ENCODE data around the gene C19orf85.

C19orf85 gene

DNA sequence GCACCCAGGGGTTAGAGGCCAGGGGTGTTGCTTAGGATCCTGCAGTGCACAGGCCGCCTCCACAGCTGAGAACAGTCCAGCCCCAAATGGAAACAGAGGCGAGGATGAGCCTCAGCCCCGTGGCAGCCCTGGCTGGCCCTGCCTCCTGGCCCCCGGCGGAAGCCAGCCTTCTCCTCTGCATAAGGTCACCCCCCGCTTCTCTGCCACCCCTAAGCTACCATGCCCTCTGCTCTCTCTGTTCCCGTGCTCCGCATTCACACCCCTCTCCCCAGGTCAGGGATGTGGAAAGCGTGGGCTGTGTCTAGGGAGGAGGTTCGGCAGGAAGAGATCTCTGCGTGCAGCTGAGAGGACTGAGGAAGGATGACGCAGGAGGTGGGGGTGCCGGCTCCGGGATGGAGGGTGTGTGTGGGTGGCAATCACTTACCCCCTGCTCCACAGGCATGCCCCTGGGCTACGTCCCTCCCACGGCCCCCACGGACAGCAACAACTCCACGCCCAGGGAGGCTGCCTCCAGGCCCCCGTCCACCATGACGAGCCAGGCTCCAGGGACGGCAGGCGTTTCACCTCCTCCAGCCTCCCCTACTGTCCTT lies 29.7 kb upstream of the C19orf85 start:
- peak; percentile 84 to 94 for DNase-seq (ENCODE audit: low read depth in 2 of 2)
- H3K4me3 ChIP-seq (replicated peaks in 1 of 2; ENCODE audit: low read depth in 2 of 2, low read length in 2 of 2) = peak overlapping the region; percentile 44 to 62
- TF ChIP-seq, protein P1, sequence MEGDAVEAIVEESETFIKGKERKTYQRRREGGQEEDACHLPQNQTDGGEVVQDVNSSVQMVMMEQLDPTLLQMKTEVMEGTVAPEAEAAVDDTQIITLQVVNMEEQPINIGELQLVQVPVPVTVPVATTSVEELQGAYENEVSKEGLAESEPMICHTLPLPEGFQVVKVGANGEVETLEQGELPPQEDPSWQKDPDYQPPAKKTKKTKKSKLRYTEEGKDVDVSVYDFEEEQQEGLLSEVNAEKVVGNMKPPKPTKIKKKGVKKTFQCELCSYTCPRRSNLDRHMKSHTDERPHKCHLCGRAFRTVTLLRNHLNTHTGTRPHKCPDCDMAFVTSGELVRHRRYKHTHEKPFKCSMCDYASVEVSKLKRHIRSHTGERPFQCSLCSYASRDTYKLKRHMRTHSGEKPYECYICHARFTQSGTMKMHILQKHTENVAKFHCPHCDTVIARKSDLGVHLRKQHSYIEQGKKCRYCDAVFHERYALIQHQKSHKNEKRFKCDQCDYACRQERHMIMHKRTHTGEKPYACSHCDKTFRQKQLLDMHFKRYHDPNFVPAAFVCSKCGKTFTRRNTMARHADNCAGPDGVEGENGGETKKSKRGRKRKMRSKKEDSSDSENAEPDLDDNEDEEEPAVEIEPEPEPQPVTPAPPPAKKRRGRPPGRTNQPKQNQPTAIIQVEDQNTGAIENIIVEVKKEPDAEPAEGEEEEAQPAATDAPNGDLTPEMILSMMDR (IDR thresholded peaks at IDR 0.05; ENCODE audit: low read depth, low read length) = no peak

DNA sequence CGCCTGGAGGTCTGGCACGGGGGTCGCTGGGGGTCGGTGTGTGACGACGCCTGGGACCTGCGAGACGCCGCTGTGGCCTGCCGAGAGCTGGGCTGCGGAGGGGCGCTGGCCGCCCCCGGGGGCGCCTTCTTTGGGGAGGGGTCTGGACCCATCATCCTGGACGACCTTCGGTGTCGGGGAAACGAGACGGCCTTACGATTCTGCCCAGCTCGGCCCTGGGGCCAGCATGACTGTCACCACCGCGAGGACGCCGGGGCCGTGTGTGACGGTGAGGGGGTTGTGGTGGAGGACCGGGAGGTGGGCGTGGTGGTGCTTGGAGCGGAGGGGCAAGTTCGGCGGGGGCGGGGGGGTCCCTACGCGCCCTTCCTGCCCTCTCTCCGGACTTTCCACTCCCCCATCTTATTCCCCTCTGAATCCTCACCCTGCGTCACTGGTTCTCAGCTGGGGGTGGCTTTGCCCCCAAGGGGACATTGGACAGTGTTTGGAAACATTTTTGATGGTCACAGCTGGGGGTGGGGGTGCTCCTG lies 29.2 kb upstream of the C19orf85 start:
- peak overlapping the region; percentile 44 to 62 for H3K4me3 ChIP-seq (replicated peaks in 1 of 2; ENCODE audit: low read depth in 2 of 2, low read length in 2 of 2)
- DNase-seq (ENCODE audit: low read depth in 2 of 2) = peak in 1 of 2 donors; percentile 60
- TF ChIP-seq, protein P1 (IDR thresholded peaks at IDR 0.05; ENCODE audit: low read depth, low read length) = no peak

DNA sequence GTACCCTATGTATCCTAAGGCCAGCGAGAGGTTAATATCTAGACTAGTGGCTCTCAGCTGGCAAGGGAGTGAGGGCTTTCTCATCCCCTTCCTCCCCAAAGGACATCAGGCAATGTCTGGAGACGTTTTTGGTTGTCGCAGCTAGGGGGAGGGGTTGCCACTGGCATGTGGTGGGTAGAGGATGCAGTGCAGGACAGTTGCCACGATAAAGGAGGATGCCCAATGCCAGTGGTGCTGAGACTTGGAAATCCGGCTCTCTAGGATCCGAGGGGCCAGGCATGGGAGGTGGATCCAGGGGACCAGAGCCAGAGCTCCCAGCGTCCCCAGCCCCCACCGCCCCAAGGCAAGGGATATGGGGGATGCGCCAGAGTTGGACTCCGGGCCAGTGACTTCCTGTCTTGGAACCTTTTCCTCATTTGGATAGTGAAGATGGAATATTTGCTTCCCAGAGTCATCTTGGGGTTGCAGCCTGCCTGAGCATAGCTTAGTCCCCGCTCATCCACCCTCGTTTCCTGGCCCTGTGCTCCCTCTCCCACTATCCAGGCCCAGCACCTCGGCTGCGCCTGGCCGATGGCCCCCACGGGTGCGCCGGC lies 28.6 kb upstream of the C19orf85 start:
- peak; percentile 44 to 62 for DNase-seq (ENCODE audit: low read depth in 2 of 2)
- H3K4me3 ChIP-seq (replicated peaks in 1 of 2; ENCODE audit: low read depth in 2 of 2, low read length in 2 of 2) = peak overlapping the region; percentile 13 to 62
- TF ChIP-seq, protein P1 (IDR thresholded peaks at IDR 0.05; ENCODE audit: low read depth, low read length) = no peak

DNA sequence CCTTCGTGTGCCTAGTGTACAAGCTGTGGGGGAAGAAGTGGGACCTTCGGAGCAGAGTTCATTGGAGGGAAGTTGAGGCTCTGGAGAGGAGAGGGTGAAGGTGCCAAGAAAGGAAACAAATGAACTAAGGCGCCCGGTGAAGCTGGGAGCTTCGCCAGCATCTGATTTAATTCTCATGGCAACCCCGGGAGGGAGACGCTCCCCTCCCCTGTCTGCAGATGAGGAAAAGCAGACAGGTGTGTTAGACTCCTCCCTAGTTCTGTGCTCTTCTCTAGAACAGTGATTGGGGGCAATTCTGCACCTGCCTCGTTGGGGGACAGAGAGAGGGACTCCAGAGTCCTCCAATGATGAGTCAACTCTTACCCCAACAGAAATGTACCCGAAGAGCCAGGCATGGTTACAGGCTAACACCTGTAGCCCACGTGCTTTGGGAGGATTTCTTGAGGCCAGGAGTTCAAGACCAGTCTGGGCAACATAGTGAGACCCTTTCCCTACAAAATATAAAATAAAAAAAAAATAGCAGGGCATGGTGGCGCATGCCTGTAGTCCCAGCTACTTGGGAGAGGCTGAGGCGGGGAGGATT lies 27.9 kb upstream of the C19orf85 start:
- H3K4me3 ChIP-seq (replicated peaks in 1 of 2; ENCODE audit: low read depth in 2 of 2, low read length in 2 of 2) = no peak overlapping the region
- DNase-seq (ENCODE audit: low read depth in 2 of 2) = no peak
- TF ChIP-seq, protein P1 (IDR thresholded peaks at IDR 0.05; ENCODE audit: low read depth, low read length) = no peak

DNA sequence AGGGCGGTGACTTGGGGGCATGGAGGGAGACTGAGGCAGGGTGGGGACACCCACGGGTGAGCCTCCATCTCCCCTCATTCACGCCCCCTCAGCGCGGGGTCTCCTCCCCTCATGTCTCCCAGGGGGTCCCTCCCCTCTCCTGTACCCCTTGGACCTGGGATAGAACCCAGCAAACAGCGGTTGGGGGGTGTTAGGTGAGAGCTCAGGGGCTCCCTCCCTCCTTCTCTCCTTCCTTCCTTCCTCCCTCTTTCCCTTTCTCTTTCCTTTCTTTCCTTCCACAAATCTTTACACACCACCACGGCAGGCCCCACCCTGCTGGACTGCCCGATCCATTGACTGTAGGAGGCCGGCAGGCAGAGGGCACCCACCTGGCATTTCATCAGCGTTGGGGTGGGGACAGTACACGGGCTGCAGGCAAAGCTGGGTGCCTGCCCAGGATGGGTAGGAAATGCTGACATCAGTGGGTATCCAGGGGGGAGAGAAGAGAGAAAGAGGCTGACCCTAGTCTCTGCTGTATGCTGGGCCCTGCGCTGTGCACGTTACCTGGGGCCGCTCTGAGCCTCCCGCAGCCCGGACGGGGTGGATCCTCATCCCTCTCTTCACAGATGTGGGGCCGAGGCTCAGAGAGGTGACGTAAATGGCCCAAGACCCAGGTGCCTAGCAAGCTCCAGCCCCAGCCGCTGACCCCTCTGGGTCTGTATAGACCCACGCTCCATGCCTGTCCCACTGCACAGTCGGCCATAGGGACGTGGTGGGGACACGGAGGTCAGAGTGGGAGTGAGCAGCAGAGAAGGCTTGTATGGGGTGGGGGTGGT lies 27.2 kb upstream of the C19orf85 start:
- no peak for DNase-seq (ENCODE audit: low read depth in 2 of 2)
- no peak overlapping the region for H3K4me3 ChIP-seq (replicated peaks in 1 of 2; ENCODE audit: low read depth in 2 of 2, low read length in 2 of 2)
- TF ChIP-seq, protein P1 (IDR thresholded peaks at IDR 0.05; ENCODE audit: low read depth, low read length) = no peak
